Heart right ventricle (tissue), 16 donors: Measurements from ENCODE around the gene UPK2. TPM values are rescaled to one million over a fixed set of nuclear protein-coding genes. Genes with fewer than 3 reads are reported as not detected.

ENCODE experiments used
- ATAC-seq, 8 donors: fragments of 200-7000 bp; cut with Tn5 transposase; one replicate each; pipeline ENCODE4 v1.9.1; 2020; ENCODE audit warnings: mild to moderate bottlenecking in 8 of 8, moderate library complexity in 8 of 8, moderate number of reproducible peaks in 1 of 8
- DNase-seq, 2 donors: peaks; one replicate each; pipeline ENCODE4 v3.0.0-alpha.2; 2020
- H3K27ac ChIP-seq, 10 donors: fragments of 200-600 bp; sonication (generic) in 2 of 10; one replicate each; pipeline versions ENCODE4 v1.5.0 to v1.8.0; 2020 to 2022; ENCODE audit warnings: mild to moderate bottlenecking in 3 of 10
- H3K27me3 ChIP-seq, 7 donors: fragments of 200-600 bp; one replicate each; pipeline ENCODE4 v1.8.0; 2021 to 2022; ENCODE audit warnings: mild to moderate bottlenecking in 2 of 7
- H3K36me3 ChIP-seq, 9 donors: fragments of 200-600 bp; sonication (generic) in 1 of 9; one replicate each; pipeline versions ENCODE4 v1.5.0 to v1.8.0; 2020 to 2022; ENCODE audit warnings: mild to moderate bottlenecking in 2 of 9
- H3K4me1 ChIP-seq, 9 donors: fragments of 200-600 bp; sonication (generic) in 1 of 9; one replicate each; pipeline versions ENCODE4 v1.5.0 to v1.8.0; 2020 to 2022; ENCODE audit warnings: mild to moderate bottlenecking in 4 of 9
- H3K4me3 ChIP-seq, 10 donors: fragments of 200-600 bp; sonication (generic) in 2 of 10; one replicate each; pipeline versions ENCODE4 v1.5.0 to v1.8.0; 2020 to 2022; ENCODE audit warnings: mild to moderate bottlenecking in 7 of 10, moderate library complexity in 2 of 10
- H3K9me3 ChIP-seq, 11 donors: fragments of 200-600 bp in 10 of 11; sonication (generic) in 2 of 11; one replicate each; pipeline versions ENCODE4 v1.5.0 to v1.8.0; 2013 to 2022; ENCODE audit warnings: mild to moderate bottlenecking in 2 of 11, control low read depth in 1 of 11, moderate library complexity in 1 of 11
- WGBS, 2 donors: extraction: QIAGEN DNeasy Blood & Tissue Kit; methylation state at CpG; one replicate each; pipeline ENCODE4 v1.1.7; 2013; ENCODE audit warnings: inconsistent platforms in 1 of 2; 5-methylcytosine and 5-hydroxymethylcytosine counted together
- intact Hi-C, 10 donors: fragments of 100-400 bp; cut with DNase I; formaldehyde crosslinking; loops; one replicate each; pipeline versions ENCODE4 v1.11.1 to v1.14.2; 2022
- polyA plus RNA-seq, 2 donors: library from polyadenylated mRNA; stranded (reverse); fragments of 200-250 nt; gene quantifications; one replicate each; pipeline ENCODE4 v1.2.3, GENCODE V29; 2013
- total RNA-seq, 10 donors: library from RNA; stranded (reverse); fragmentation: NEBNext Ultra II Directional in 3 of 10; extraction: Animal tissue kit (Norgen Biotek cat#: 25700) in 3 of 10; gene quantifications; one replicate each; pipeline versions ENCODE4 v1.2.1 to v1.2.4, GENCODE V29; 2021 to 2023
- TF ChIP-seq, protein P1 (sequence below), 9 donors: fragments of 200-600 bp; sonication (generic) in 2 of 9; IDR thresholded peaks; one replicate each; pipeline versions ENCODE4 v1.5.0 to v1.8.0; 2021 to 2022; ENCODE audit warnings: antibody characterized with exemption in 9 of 9, mild to moderate bottlenecking in 5 of 9, moderate library complexity in 1 of 9
- donor health status: Arrhythmogenic right ventricular cardiomyopathy.
- donor health status: ischemic (EF 13 %, LVEDD 7.1; RV severe dilation, severe dysfunction).
- donor health status: healthy with polysubstance abuse.
- donor health status: DM: no; HTN: yes; CAD: no.
- donor health status: DM: no; HTN: no; CAD: no.
- donor health status: ischemic (EF 25% LVEDD 6.9; RV normal size, moderate dysfunction).
- donor health status: ischemic (EF 25% LVEDD 5.7; RV mildly dilated, moderate dysfunction).
- donor health status: healthy.
- donor health status: DM: yes; HTN: yes; CAD: no.
- donor health status: Ischemic cardiomyopathy.
- donor health status: ischemic (EF 35%, LVEDD 5.7; RV mildly dilated, moderate dysfunction).
- donor health status: nonischemic (EF 11% LVEDD 7.7; RV severe dilation, severe dysfunction).
- donor health status: DM: yes; HTN: yes; CAD: no.
- donor health status: PGD.
- donor health status: ischemic (EF 29% LVEDD 5.4; RV normal size, mild dysfunction).
- donor health status: nonischemic (EF 23%, LVEDD 6.1; RV moderate dilation, normal function).

Gene UPK2
- total and polyA plus RNA-seq, 12 donors = 0.04 TPM; not detected in 11

DNA sequence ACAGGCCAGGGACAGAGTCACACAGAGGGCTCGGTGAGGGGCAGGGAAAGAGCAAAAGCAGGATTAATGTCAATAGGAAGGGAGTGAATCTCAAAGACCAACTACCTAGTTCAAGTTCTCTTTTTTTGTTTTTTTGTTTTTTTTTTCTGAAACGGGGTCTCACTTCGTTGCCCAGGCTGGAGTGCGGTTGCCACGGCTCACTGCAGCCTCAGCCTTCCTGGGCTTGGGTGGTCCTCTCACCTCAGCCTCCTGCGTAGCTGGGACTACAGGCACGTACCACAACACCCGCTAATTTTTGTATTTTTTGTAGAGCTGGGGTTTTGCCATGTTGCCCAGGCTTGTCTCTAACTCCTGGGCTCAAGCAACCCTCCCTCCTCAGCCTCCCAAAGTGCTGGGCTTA is 20.7 kb upstream of the UPK2 start:
- H3K9me3 ChIP-seq = no peaks in the 10 kb centered on the region
- TF ChIP-seq, protein P1, sequence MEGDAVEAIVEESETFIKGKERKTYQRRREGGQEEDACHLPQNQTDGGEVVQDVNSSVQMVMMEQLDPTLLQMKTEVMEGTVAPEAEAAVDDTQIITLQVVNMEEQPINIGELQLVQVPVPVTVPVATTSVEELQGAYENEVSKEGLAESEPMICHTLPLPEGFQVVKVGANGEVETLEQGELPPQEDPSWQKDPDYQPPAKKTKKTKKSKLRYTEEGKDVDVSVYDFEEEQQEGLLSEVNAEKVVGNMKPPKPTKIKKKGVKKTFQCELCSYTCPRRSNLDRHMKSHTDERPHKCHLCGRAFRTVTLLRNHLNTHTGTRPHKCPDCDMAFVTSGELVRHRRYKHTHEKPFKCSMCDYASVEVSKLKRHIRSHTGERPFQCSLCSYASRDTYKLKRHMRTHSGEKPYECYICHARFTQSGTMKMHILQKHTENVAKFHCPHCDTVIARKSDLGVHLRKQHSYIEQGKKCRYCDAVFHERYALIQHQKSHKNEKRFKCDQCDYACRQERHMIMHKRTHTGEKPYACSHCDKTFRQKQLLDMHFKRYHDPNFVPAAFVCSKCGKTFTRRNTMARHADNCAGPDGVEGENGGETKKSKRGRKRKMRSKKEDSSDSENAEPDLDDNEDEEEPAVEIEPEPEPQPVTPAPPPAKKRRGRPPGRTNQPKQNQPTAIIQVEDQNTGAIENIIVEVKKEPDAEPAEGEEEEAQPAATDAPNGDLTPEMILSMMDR (IDR thresholded peaks at IDR 0.05) = no peak
- DNase-seq = no peak
- H3K4me3 ChIP-seq = no peak overlapping the region
- H3K4me1 ChIP-seq = peaks cover 0 to 23% (median 14%) of the 10 kb centered on the region in 9 donors
- H3K36me3 ChIP-seq = no peaks in the 10 kb centered on the region
- no peak for ATAC-seq
- H3K27me3 ChIP-seq = peaks cover 0 to 5% (median 0%) of the 10 kb centered on the region in 7 donors
- H3K27ac ChIP-seq = no peak overlapping the region
- intact Hi-C loops = loop anchor here in 4 of 10 donors (5.0 to 10.0 kb wide), 4 partner anchors 33 to 141 kb away; partner anchors contain the start of gene DDX6 (in 1 of the 4)
- 85 to 87% methylated on average over 8 of the region's 8 CpGs for WGBS, 2 donors

DNA sequence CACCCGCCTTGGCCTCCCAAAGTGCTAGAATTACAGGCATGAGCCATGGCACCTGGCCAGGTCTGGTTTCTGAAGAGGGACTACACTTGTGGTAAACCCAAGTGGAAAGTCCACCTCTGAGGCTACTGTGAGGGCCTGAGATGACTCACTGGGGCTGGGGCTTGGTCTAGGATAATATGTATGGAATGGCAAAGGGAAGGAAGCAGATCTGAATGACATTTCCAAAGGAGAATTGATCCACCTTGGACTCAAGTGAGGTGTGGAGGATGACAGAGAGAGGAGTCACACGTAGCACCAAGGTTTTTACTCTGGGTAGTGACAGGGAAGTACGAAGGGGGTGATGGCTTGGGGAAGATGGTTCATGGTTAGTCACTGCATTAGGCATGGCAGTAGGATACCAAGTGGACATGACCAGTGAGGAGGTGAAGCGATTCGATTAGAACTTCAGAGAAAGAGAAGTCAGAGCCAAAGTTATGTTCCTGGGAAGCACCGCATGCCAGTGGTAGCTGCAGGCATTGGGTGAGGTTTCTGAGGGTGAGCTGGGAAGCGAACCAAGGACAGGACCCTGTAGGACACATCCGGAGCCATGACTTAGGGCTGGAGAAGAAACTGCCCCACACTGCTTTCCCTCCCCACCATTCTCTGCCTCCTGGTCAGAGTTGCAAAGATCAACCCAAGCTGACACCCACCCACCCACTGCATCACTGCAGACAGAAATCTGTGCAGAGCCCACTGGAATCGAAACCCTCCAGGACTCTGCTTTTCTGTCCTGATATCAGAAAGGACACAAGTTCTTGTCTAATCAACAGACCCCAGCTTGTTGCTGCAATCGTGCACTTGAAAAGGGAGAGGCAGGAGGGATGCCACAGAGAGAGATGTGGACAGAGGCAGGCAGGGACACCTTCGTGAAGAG is 17.4 kb upstream of the UPK2 start:
- Histone ChIP-seq H3K4me3 (no peak overlapping the region), H3K27me3 (peaks cover 0 to 9% (median 4%) of the 10 kb centered on the region in 7 donors), H3K27ac (no peak overlapping the region), H3K36me3 (no peaks in the 10 kb centered on the region), H3K4me1 (peaks cover 0 to 13% (median 3%) of the 10 kb centered on the region in 9 donors), H3K9me3 (no peaks in the 10 kb centered on the region)
- TF ChIP-seq, protein P1 (IDR thresholded peaks at IDR 0.05) = no peak
- intact Hi-C loops = loop anchor here in 4 of 10 donors (5.0 to 10.0 kb wide), 4 partner anchors 36 to 144 kb away; partner anchors contain the start of gene DDX6 (in 1 of the 4)
- WGBS, 2 donors = 76 to 79% methylated on average over 11 of the region's 11 CpGs
- no peak for ATAC-seq
- no peak for DNase-seq

DNA sequence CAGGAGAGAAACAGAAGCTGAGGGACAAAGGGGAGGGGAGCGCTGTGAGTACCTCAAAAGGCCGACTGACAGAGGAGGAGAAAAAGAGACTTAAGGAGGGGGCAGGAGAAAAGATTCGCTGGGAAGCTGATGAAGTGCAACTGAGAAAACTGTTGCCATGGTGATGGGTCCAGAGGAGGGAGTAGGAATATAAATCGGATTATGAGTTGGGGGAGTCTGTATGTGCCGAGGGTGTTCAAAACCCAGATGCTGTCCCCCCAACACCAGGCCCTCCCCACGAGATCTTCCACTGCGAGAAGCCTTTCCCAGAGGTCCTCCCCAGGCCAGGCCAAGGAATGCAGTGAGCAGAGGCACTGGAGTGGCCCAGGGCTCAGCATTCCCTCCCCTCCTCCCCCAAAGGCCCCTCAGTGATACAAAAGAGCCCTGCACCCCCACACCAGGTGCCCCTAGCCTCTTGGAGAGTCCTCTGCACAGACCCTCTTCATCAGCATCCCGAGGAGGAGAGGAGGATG is 16.6 kb upstream of the UPK2 start:
- Histone ChIP-seq H3K4me1 (peaks cover 0 to 11% (median 0%) of the 10 kb centered on the region in 9 donors), H3K9me3 (no peaks in the 10 kb centered on the region), H3K27me3 (peaks cover 0 to 9% (median 4%) of the 10 kb centered on the region in 7 donors), H3K27ac (no peak overlapping the region), H3K36me3 (no peaks in the 10 kb centered on the region), H3K4me3 (no peak overlapping the region)
- 65 to 78% methylated on average over 8 of the region's 8 CpGs for WGBS, 2 donors
- intact Hi-C loops = loop anchor here in 4 of 10 donors (5.0 to 10.0 kb wide), 4 partner anchors 37 to 145 kb away; partner anchors contain the start of gene DDX6 (in 1 of the 4)
- ATAC-seq (no peak), DNase-seq (no peak)
- TF ChIP-seq, protein P1 (IDR thresholded peaks at IDR 0.05) = no peak

DNA sequence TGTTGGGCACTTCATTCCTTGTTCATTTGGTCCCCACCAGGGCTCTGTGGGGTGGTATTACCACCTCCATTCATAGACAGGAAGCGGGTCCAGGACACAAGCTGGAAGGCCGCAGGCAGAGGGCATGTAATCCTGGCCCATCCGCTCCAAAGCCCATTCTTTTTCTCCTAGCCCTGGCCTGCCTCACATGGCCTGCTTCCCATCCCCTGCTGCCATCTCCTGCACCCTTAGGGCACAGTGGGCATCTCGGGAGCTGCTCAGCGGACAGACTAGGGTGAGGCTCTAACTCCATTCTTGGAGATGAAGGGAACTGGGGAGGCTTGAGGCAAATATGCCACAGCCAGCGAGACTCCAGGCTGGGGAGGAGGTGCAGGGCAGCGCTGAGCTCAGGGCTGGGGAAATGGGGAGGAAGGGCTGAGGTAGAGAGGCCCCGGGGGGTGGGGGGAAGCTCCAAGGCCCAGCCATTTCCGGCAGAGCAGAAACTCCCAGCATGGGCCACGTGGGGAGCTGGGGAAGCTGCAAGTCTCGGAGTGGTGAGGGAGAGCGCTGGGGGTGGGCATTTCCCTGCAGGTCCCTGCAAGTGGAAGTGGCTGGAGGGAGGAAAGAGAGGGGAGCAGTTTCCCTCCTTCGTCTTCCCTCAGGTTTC is 16.0 kb upstream of the UPK2 start:
- intact Hi-C loops = loop anchor here in 4 of 10 donors (5.0 to 10.0 kb wide), 4 partner anchors 38 to 145 kb away; partner anchors contain the start of gene DDX6 (in 1 of the 4)
- TF ChIP-seq, protein P1 (IDR thresholded peaks at IDR 0.05) = no peak
- no peak overlapping the region for H3K4me3 ChIP-seq
- no peaks in the 10 kb centered on the region for H3K9me3 ChIP-seq
- 51 to 59% methylated on average over 13 of the region's 13 CpGs for WGBS, 2 donors
- peaks cover 0 to 11% (median 0%) of the 10 kb centered on the region in 9 donors for H3K4me1 ChIP-seq
- no peaks in the 10 kb centered on the region for H3K36me3 ChIP-seq
- peak in 7 of 8 donors; percentile 27 to 67 (median 49) for ATAC-seq
- H3K27ac ChIP-seq = no peak overlapping the region
- H3K27me3 ChIP-seq = peaks cover 0 to 9% (median 4%) of the 10 kb centered on the region in 7 donors
- no peak for DNase-seq
